LNCAP (cell line): Measurements from ENCODE around the gene PSME2.

ENCODE experiments used
- CTCF ChIP-seq: fragments of 450-650 bp; IDR thresholded peaks from 2 replicates; pipeline ENCODE4 v1.5.1; 2017; ENCODE audit warnings: mild to moderate bottlenecking

PSME2 gene

DNA sequence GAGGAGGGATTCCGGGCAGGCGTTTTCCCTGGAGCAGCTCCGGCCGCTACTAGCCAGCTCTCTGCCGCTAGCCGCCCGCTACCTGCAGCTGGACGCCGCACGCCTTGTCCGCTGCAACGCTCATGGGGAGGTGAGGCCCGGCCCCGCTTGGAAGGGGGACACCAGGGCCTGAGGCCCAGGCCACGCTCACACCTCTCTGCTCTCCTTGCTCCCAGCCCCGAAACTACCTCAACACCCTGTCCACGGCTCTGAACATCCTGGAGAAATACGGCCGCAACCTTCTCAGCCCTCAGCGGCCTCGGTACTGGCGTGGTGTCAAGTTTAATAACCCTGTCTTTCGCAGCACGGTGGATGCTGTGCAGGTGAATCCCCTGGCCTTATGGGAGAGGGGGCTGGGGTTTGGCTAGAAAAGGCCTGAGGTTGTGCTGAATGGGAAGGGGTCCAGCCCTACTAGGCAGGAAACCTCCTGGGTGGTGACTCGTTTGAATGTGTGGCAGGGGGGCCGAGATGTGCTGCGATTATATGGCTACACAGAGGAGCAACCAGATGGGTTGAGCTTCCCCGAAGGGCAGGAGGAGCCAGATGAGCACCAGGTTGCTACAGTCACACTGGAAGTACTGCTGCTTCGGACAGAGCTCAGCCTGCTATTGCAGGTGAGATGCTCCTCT is 1.5 kb upstream of the PSME2 start:
- no peak for TF ChIP-seq CTCF

- TF ChIP-seq CTCF, result no peak
These were observed 759 bp upstream of the PSME2 start, which contains the start of gene RNF31 for GRCh38 chr14:24146978-24147760. Gene RNF31 (plus strand): TSS chr14:24147498. CDS start chr14:24147699, 201 bp downstream.

GRCh38 chr14:24145690-24146452 is 539 bp downstream of the PSME2 start:
- no peak for TF ChIP-seq CTCF

DNA sequence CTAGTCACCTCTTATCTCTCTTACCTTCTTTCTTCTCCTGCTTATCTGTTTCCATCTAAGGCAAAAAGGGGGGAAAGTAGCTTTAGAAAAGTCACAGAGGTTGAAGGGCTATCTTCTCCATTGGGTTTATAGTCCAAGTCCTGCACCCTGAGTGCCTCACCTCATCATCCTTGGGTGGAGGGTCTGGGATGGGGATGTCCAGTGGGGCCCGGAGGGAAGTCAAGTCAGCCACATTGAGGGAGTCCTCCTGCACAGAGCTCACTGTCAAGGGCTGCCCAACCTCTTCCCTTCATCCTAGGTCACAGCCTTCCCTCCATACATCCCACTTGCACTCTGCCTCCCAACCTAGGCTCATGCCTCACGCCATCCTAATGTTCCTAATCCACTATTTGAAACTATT is 1.2 kb downstream of the PSME2 start:
- no peak for TF ChIP-seq CTCF

DNA sequence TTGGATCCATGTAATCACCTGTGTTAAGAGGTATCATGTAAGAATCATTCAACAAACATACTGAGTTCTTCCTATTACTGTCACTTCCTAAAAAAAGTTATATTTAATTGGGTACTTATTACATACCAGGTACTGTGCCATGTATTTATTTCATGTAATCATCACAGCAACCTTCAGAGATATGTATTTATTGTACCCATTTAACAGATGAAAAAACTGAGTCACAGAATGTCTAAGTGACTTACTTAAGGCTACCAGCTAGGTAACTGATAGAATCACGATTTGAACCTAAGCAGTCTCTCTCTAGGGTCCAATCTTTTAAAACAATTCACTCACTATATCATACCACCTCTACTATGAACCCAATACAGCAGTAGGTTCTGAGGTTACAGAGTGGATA is 2.0 kb downstream of the PSME2 start:
- TF ChIP-seq CTCF, result no peak

GRCh38 chr14:24143511-24143910 is 2.9 kb downstream of the PSME2 start:
- TF ChIP-seq CTCF, result no peak

GRCh38 chr14:24141097-24141880 is 5.1 kb downstream of the PSME2 start, which contains the start of gene EMC9:
Gene EMC9 (minus strand): TSS chr14:24141591. CDS start chr14:24141304, 287 bp downstream.
- no peak for TF ChIP-seq CTCF
